ENCODE results near the gene MAP4K1. TPM values are rescaled to one million over a fixed set of nuclear protein-coding genes. Genes with fewer than 3 reads are reported as not detected.
"Not testable (repeated sequence)": the region's sequence is repeated elsewhere in the genome, so short reads cannot be mapped to it uniquely, and the experiment has no call there.

MAP4K1 gene
- total and polyA plus RNA-seq, 9 donors = 0.95 to 6.1 (median 2.6) TPM

GRCh38 chr19:38559428-38560401 lies 58.0 kb downstream of the MAP4K1 start:
- Histone ChIP-seq H3K36me3 (no peaks in the 10 kb centered on the region), H3K9me3 (no peaks in the 10 kb centered on the region), H3K27ac (no peak overlapping the region), H3K4me3 (no peak overlapping the region), H3K27me3 (no peaks in the 10 kb centered on the region), H3K4me1 (ENCODE audit: insufficient read depth) (no peaks in the 10 kb centered on the region)
- intact Hi-C loops (cut with DNase I) = no loop called here
- WGBS, 3 donors = 71 to 75% (median 73%) methylated on average over 13 of the region's 13 CpGs
- no peak for TF ChIP-seq POLR2A (IDR thresholded peaks at IDR 0.05)
- no peak for TF ChIP-seq CTCF (IDR thresholded peaks at IDR 0.05)
- TF ChIP-seq EP300 (IDR thresholded peaks at IDR 0.05) = no peak
- no peak for DNase-seq

DNA sequence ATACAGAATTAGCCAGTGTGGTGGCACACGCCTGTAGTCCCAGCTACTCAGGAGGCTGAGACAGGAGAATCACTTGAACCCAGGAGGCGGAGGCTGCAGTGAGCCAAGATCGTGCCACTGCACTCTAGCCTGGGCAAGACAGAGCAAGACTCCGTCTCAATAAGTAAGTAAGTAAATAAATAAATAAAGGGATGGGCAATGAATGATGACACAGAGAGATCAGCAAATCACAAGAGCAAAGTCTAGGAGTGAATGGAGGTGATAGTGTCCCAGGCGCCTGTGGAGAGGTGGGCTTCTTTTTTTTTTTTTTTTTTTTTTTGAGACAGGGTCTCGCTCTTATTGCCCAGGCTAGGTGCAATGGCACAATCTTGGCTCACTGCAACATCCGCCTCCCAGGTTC lies 58.8 kb downstream of the MAP4K1 start:
- H3K36me3 ChIP-seq; H3K27ac ChIP-seq; H3K9me3 ChIP-seq; H3K4me1 ChIP-seq (ENCODE audit: insufficient read depth); DNase-seq; intact Hi-C loops (cut with DNase I); H3K27me3 ChIP-seq; H3K4me3 ChIP-seq: not testable (repeated sequence)
- WGBS, 3 donors = 83 to 95% (median 92%) methylated on average over 7 of the region's 7 CpGs

GRCh38 chr19:38557205-38557799 lies 60.5 kb downstream of the MAP4K1 start:
- WGBS, 3 donors = 63 to 76% (median 68%) methylated on average over 12 of the region's 12 CpGs
- DNase-seq = no peak
- Histone ChIP-seq H3K27me3 (no peaks in the 10 kb centered on the region), H3K9me3 (no peaks in the 10 kb centered on the region), H3K4me1 (ENCODE audit: insufficient read depth) (no peaks in the 10 kb centered on the region), H3K4me3 (no peak overlapping the region), H3K36me3 (no peaks in the 10 kb centered on the region), H3K27ac (no peak overlapping the region)
- intact Hi-C loops (cut with DNase I) = no loop called here
- no peak for TF ChIP-seq CTCF (IDR thresholded peaks at IDR 0.05)

DNA sequence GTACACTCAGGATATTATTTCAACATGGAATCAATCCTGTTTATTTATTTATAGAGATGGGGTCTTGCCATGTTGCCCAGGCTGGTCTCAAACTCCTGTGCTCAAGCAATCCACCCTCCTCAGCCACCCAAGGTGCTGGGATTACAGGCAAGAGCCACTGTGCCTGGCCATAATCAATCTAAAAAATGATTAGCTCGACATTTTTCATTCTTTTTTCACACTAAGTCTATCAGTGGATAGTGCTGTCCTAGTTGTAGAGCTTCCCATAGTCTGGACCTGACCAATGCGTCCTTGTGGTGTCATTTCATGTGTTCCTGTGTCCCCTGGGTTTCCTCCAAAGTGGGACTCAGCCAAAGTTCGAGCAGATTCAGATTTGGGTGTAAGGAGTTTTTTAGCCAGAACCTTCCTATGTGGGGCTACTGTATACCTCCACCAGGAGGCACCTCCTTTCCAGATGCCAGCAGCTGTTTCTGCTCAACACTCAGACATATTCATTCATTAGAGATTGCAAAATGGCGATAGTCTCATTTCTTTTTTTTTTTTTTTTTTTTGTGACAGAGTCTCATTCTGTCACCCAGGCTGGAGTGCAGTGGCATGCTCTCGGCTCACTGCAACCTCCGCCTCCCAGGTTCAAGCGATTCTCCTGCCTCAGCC lies 61.1 kb downstream of the MAP4K1 start:
- no peaks in the 10 kb centered on the region for H3K36me3 ChIP-seq
- 52 to 67% (median 55%) methylated on average over 7 of the region's 7 CpGs for WGBS, 3 donors
- no peak overlapping the region for H3K4me3 ChIP-seq
- no peak overlapping the region for H3K27ac ChIP-seq
- intact Hi-C loops (cut with DNase I) = no loop called here
- H3K9me3 ChIP-seq = no peaks in the 10 kb centered on the region
- no peak for DNase-seq
- TF ChIP-seq EP300 (IDR thresholded peaks at IDR 0.05) (no peak), CTCF (IDR thresholded peaks at IDR 0.05) (no peak), POLR2A (IDR thresholded peaks at IDR 0.05) (no peak)
- no peaks in the 10 kb centered on the region for H3K4me1 ChIP-seq (ENCODE audit: insufficient read depth)
- no peaks in the 10 kb centered on the region for H3K27me3 ChIP-seq
